ENCODE data around the gene GLOD5. TPM values are rescaled to one million over a fixed set of nuclear protein-coding genes. Genes with fewer than 3 reads are reported as not detected.
"Not testable (repeated sequence)": the region's sequence is repeated elsewhere in the genome, so short reads cannot be mapped to it uniquely, and the experiment has no call there.

Gene GLOD5
- total and polyA plus RNA-seq, 2 donors: not detected

DNA sequence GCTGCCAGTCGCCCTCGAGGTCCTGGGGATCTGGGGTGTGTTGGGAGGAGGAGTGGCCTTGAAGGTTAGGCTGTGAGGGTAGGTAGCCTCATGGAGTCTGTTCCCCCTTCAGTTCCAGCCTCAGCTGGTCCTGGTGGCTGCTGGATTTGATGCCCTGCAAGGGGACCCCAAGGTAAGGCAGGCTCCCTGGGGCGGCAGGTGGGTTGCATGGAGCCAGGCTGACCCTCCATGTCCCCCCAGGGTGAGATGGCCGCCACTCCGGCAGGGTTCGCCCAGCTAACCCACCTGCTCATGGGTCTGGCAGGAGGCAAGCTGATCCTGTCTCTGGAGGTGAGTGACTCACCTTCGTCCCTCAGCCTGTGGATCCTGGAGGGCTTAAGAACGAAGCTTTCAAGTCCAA is 53.2 kb downstream of the GLOD5 start:
- Histone ChIP-seq H3K4me1 (ENCODE audit: insufficient read depth) (no peaks in the 10 kb centered on the region), H3K27ac (ENCODE audit: low read depth) (no peak overlapping the region), H3K36me3 (ENCODE audit: insufficient read depth) (peaks cover 4% of the 10 kb centered on the region), H3K4me3 (ENCODE audit: low read depth, low read length) (no peak overlapping the region)
- no peak for DNase-seq (ENCODE audit: extremely low spot score)
- WGBS: 93% methylated on average over 8 of the region's 8 CpGs

DNA sequence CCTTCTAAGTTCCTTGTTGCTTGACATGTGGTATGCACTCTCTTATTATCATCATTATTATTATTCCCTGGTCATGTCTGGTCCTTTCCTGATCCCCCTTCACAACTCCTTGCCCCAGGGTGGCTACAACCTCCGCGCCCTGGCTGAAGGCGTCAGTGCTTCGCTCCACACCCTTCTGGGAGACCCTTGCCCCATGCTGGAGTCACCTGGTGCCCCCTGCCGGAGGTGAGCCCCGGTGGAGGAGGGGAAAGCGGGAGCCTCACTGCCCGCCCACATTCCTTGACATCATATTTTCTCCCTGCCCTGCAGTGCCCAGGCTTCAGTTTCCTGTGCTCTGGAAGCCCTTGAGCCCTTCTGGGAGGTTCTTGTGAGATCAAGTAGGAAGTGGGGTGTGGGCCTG is 53.7 kb downstream of the GLOD5 start:
- Histone ChIP-seq H3K27ac (ENCODE audit: low read depth) (no peak overlapping the region), H3K4me1 (ENCODE audit: insufficient read depth) (no peaks in the 10 kb centered on the region), H3K4me3 (ENCODE audit: low read depth, low read length) (no peak overlapping the region), H3K36me3 (ENCODE audit: insufficient read depth) (peaks cover 4% of the 10 kb centered on the region)
- WGBS: 81% methylated on average over 8 of the region's 8 CpGs
- DNase-seq (ENCODE audit: extremely low spot score): no peak

DNA sequence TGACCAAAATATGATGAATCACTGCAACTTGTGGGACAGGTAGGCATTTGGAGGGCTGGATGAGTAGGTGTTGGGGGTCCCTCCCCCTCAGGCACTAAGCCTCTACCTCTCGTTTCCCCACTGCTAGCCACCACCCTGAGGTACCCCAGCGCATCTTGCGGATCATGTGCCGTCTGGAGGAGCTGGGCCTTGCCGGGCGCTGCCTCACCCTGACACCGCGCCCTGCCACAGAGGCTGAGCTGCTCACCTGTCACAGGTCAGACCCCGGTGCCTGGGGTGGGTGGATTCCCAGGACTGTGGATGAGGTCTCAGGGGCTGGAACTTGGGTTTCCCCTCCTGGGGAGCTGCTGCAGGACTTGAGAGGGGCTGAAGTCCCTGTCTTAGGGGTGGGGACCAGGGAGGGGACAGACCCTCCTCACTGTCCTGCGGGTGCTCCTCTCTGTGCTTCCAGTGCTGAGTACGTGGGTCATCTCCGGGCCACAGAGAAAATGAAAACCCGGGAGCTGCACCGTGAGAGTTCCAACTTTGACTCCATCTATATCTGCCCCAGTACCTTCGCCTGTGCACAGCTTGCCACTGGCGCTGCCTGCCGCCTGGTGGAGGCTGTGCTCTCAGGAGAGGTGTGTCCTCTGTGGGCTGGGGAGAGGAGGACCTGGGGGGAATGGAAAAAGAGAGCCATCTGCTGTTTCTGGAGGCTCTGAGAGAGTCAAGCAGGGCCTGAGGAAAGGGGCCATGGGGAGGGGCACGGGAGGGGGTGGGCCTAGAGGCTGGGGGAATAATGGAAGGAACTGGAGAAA is 54.7 kb downstream of the GLOD5 start:
- peaks cover 4% of the 10 kb centered on the region for H3K36me3 ChIP-seq (ENCODE audit: insufficient read depth)
- no peak for DNase-seq (ENCODE audit: extremely low spot score)

DNA sequence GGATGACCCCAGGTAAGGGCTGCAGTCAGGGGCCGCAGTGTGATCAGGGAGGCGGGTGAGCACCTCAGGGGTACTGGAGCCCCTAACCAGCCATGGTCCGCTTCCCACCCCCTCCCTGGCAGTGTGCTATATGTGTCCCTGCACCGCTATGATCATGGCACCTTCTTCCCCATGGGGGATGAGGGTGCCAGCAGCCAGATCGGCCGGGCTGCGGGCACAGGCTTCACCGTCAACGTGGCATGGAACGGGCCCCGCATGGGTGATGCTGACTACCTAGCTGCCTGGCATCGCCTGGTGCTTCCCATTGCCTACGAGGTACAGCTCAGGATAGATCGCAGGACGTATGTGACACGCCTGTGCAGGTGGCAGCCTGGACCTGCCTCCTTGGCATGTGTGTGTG is 56.6 kb downstream of the GLOD5 start:
- 97% methylated on average over 16 of the region's 16 CpGs for WGBS
- H3K4me1 ChIP-seq (ENCODE audit: insufficient read depth): no peaks in the 10 kb centered on the region
- no peak for DNase-seq (ENCODE audit: extremely low spot score)
- no peak overlapping the region for H3K4me3 ChIP-seq (ENCODE audit: low read depth, low read length)
- H3K36me3 ChIP-seq (ENCODE audit: insufficient read depth): peaks cover 4% of the 10 kb centered on the region
- H3K27ac ChIP-seq (ENCODE audit: low read depth): no peak overlapping the region

More for the DNA sequence above, 54.7 kb downstream of the GLOD5 start:
- no peak overlapping the region for H3K4me3 ChIP-seq (ENCODE audit: low read depth, low read length)
- H3K27ac ChIP-seq (ENCODE audit: low read depth): no peak overlapping the region
- no peaks in the 10 kb centered on the region for H3K4me1 ChIP-seq (ENCODE audit: insufficient read depth)
- 94% methylated on average over 18 of the region's 18 CpGs for WGBS

DNA sequence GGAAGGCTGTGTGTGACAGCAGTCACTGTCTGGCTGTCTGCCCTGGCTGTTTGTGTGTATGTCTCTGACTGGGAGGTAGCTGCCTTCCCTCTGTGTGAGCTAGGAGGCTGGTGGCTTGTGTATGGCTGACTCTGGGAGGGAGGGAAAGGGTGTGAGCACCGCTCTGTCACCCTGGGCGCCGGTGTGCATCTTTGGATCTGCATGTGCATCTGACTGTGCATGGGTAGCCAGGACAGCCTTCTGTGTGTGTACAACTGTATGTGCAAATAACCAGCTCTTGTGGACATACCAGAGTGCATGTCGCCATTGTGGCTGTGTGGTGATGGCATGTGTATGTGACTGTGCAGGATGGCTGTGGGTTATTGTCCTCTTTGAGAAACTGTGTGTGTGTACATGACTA is 57.3 kb downstream of the GLOD5 start:
- WGBS: 94% methylated on average over 4 of the region's 4 CpGs
- no peak for DNase-seq (ENCODE audit: extremely low spot score)
- Histone ChIP-seq H3K27ac (ENCODE audit: low read depth) (no peak overlapping the region), H3K4me3 (ENCODE audit: low read depth, low read length) (no peak overlapping the region), H3K36me3 (ENCODE audit: insufficient read depth) (peaks cover 2% of the 10 kb centered on the region), H3K4me1 (ENCODE audit: insufficient read depth) (no peaks in the 10 kb centered on the region)

DNA sequence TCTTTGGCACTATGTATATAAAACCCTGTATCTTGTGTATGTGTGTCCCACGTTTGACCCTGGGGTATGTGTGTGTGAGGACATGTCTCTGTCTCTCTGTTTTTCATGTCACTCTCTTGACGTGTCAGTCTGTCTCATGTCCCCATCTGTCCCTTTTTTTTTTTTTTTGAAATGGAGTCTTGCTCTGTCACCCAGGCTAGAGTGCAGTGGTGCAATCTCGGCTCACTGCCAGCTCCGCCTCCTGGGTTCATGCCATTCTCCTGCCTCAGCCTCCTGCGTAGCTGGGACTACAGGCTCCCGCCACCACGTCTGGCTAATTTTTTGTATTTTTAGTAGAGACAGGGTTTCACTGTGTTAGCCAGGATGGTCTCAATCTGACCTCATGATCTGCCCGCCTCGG is 57.8 kb downstream of the GLOD5 start:
- DNase-seq (ENCODE audit: extremely low spot score); H3K27ac ChIP-seq (ENCODE audit: low read depth); H3K4me1 ChIP-seq (ENCODE audit: insufficient read depth); H3K36me3 ChIP-seq (ENCODE audit: insufficient read depth); H3K4me3 ChIP-seq (ENCODE audit: low read depth, low read length): not testable (repeated sequence)
- WGBS: 83% methylated on average over 9 of the region's 9 CpGs

DNA sequence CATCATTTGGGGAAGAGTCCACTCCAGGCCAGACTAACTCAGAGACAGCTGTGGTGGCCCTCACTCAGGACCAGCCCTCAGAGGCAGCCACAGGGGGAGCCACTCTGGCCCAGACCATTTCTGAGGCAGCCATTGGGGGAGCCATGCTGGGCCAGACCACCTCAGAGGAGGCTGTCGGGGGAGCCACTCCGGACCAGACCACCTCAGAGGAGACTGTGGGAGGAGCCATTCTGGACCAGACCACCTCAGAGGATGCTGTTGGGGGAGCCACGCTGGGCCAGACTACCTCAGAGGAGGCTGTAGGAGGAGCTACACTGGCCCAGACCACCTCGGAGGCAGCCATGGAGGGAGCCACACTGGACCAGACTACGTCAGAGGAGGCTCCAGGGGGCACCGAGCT is 61.5 kb downstream of the GLOD5 start:
- Histone ChIP-seq H3K36me3 (ENCODE audit: insufficient read depth) (no peaks in the 10 kb centered on the region), H3K4me3 (ENCODE audit: low read depth, low read length) (no peak overlapping the region), H3K27ac (ENCODE audit: low read depth) (no peak overlapping the region), H3K4me1 (ENCODE audit: insufficient read depth) (no peaks in the 10 kb centered on the region)
- DNase-seq (ENCODE audit: extremely low spot score): no peak
- 77% methylated on average over 6 of the region's 6 CpGs for WGBS

Small RNA genes lying within 50 kb of the gene (small RNA-seq; reads per million reads assigned to genes)
- gene RNU6-1056P: not detected
- not detected for gene RNU6-29P

Other genes starting within 250 kb of the GLOD5 start
- gene EBP, start 239.9 kb upstream of the GLOD5 start, total RNA-seq: 19.2 TPM
- 34.4 TPM for gene EBP, start 239.9 kb upstream of the GLOD5 start, polyA plus RNA-seq
- 3.7 TPM for gene TBC1D25, start 222.0 kb upstream of the GLOD5 start, total RNA-seq
- gene TBC1D25, start 222.0 kb upstream of the GLOD5 start, polyA plus RNA-seq: 14.7 TPM
- gene RBM3, start 187.3 kb upstream of the GLOD5 start, total RNA-seq: 198 TPM
- gene RBM3, start 187.3 kb upstream of the GLOD5 start, polyA plus RNA-seq: 205 TPM
- 55.0 TPM for gene WDR13, start 164.3 kb upstream of the GLOD5 start, total RNA-seq
- 134 TPM for gene WDR13, start 164.3 kb upstream of the GLOD5 start, polyA plus RNA-seq
- gene WAS, start 77.9 kb upstream of the GLOD5 start, total RNA-seq: 1.0 TPM
- 6.1 TPM for gene WAS, start 77.9 kb upstream of the GLOD5 start, polyA plus RNA-seq
- gene SUV39H1, start 65.0 kb upstream of the GLOD5 start, total RNA-seq: 2.8 TPM
- 6.0 TPM for gene SUV39H1, start 65.0 kb upstream of the GLOD5 start, polyA plus RNA-seq
- gene GATA1, start 24.8 kb downstream of the GLOD5 start, total RNA-seq: not detected
- gene GATA1, start 24.8 kb downstream of the GLOD5 start, polyA plus RNA-seq: 0.34 TPM
- 63.8 TPM for gene HDAC6, start 40.3 kb downstream of the GLOD5 start, total RNA-seq
- gene HDAC6, start 40.3 kb downstream of the GLOD5 start, polyA plus RNA-seq: 42.0 TPM
- gene ERAS, start 64.8 kb downstream of the GLOD5 start, total RNA-seq: not detected
- gene ERAS, start 64.8 kb downstream of the GLOD5 start, polyA plus RNA-seq: 0.10 TPM
- 1.1 TPM for gene PCSK1N, start 73.9 kb downstream of the GLOD5 start, total RNA-seq
- 6.9 TPM for gene PCSK1N, start 73.9 kb downstream of the GLOD5 start, polyA plus RNA-seq
- 15.0 TPM for gene TIMM17B, start 136.0 kb downstream of the GLOD5 start, total RNA-seq
- gene TIMM17B, start 136.0 kb downstream of the GLOD5 start, polyA plus RNA-seq: 54.4 TPM
- gene PQBP1, start 136.2 kb downstream of the GLOD5 start, total RNA-seq: 13.9 TPM
- 102 TPM for gene PQBP1, start 136.2 kb downstream of the GLOD5 start, polyA plus RNA-seq
- 10.5 TPM for gene SLC35A2, start 149.9 kb downstream of the GLOD5 start, total RNA-seq
- 18.9 TPM for gene SLC35A2, start 149.9 kb downstream of the GLOD5 start, polyA plus RNA-seq
- gene PIM2, start 157.3 kb downstream of the GLOD5 start, total RNA-seq: 4.0 TPM
- gene PIM2, start 157.3 kb downstream of the GLOD5 start, polyA plus RNA-seq: 8.4 TPM
- gene OTUD5, start 195.9 kb downstream of the GLOD5 start, total RNA-seq: 21.3 TPM
- 48.9 TPM for gene OTUD5, start 195.9 kb downstream of the GLOD5 start, polyA plus RNA-seq
- gene KCND1, start 210.1 kb downstream of the GLOD5 start, total RNA-seq: 2.4 TPM
- gene KCND1, start 210.1 kb downstream of the GLOD5 start, polyA plus RNA-seq: 3.3 TPM
- gene GRIPAP1, start 240.5 kb downstream of the GLOD5 start, total RNA-seq: 16.1 TPM
- 27.9 TPM for gene GRIPAP1, start 240.5 kb downstream of the GLOD5 start, polyA plus RNA-seq

Data from urinary bladder (tissue), 4 donors.